PC-3 (cell line): Measurements from ENCODE around the gene KDR.

Source experiments
- CTCF ChIP-seq: fragments of 300-600 bp; sonication (generic); conservative IDR thresholded peaks from 2 replicates; pipeline ENCODE4 v1.5.1; 2017; ENCODE audit warnings: antibody characterized with exemption, low read depth, mild to moderate bottlenecking, low read length
- EZH2 ChIP-seq: fragments of 300-600 bp; sonication (generic); IDR thresholded peaks from one replicate; pipeline ENCODE4 v1.6.1; 2017; ENCODE audit warnings: antibody characterized with exemption, mild to moderate bottlenecking, low read length; ENCODE audit not compliant: unreplicated experiment

- TF ChIP-seq CTCF (no peak), EZH2 (no peak)
Observed at GRCh38 chr4:55157559-55158277, 32.3 kb upstream of the KDR start.
